Nephron (organoid): Measurements from ENCODE around the gene ZNF80.

Source experiments
- H3K27ac Mint-ChIP-seq, 3 experiments: 2 replicates each; pipeline ENCODE4 v1.8.0; 2020; ENCODE audit warnings: mixed read lengths in 3 of 3, mild to moderate bottlenecking in 2 of 3, moderate library complexity in 1 of 3
- H3K27me3 Mint-ChIP-seq: 2 replicates; pipeline ENCODE4 v1.8.0; 2021; ENCODE audit warnings: low read depth, mild to moderate bottlenecking, moderate library complexity, mixed read lengths
- H3K36me3 Mint-ChIP-seq: 2 replicates; pipeline ENCODE4 v1.8.0; 2020; ENCODE audit warnings: low read depth, mixed read lengths
- H3K4me1 Mint-ChIP-seq: 2 replicates; pipeline ENCODE4 v1.8.0; 2020; ENCODE audit warnings: mixed read lengths
- H3K4me3 Mint-ChIP-seq, 3 experiments: 2 replicates each; pipeline ENCODE4 v1.8.0; 2020; ENCODE audit warnings: mild to moderate bottlenecking in 3 of 3, mixed read lengths in 3 of 3, moderate library complexity in 2 of 3
- H3K9me3 Mint-ChIP-seq: 2 replicates; pipeline ENCODE4 v1.8.0; 2020; ENCODE audit warnings: mixed read lengths
- CTCF ChIP-seq, 3 experiments: fragments of 200-600 bp; sonication (generic); IDR thresholded peaks; one replicate each; pipeline ENCODE4 v1.5.0; 2021; ENCODE audit warnings: antibody characterized with exemption in 3 of 3; ENCODE audit not compliant: unreplicated experiment in 3 of 3

The ZNF80 gene

GRCh38 chr3:114226313-114226712 is 11.1 kb downstream of the ZNF80 start:
- Mint-ChIP-seq H3K27me3 (peaks cover 5% of the 10 kb centered on the region), H3K4me3 (no peak overlapping the region), H3K27ac (no peak overlapping the region), H3K36me3 (no peaks in the 10 kb centered on the region), H3K9me3 (peaks cover 12% of the 10 kb centered on the region), H3K4me1 (no peaks in the 10 kb centered on the region)
- TF ChIP-seq CTCF (IDR thresholded peaks at IDR 0.05; ENCODE audit: unreplicated experiment in 3 of 3): no peak

GRCh38 chr3:114223143-114223542 is 14.2 kb downstream of the ZNF80 start:
- H3K4me3 Mint-ChIP-seq: no peak overlapping the region
- no peak for TF ChIP-seq CTCF (IDR thresholded peaks at IDR 0.05; ENCODE audit: unreplicated experiment in 3 of 3)
- no peaks in the 10 kb centered on the region for H3K36me3 Mint-ChIP-seq
- H3K4me1 Mint-ChIP-seq: no peaks in the 10 kb centered on the region
- no peak overlapping the region for H3K27ac Mint-ChIP-seq
- H3K9me3 Mint-ChIP-seq: peaks cover 12% of the 10 kb centered on the region
- H3K27me3 Mint-ChIP-seq: peaks cover 5% of the 10 kb centered on the region

- Mint-ChIP-seq H3K27me3 (peaks cover under 1% of the 10 kb centered on the region), H3K4me1 (no peaks in the 10 kb centered on the region), H3K9me3 (peaks cover 12% of the 10 kb centered on the region), H3K36me3 (no peaks in the 10 kb centered on the region), H3K4me3 (no peak overlapping the region), H3K27ac (no peak overlapping the region)
- no peak for TF ChIP-seq CTCF (IDR thresholded peaks at IDR 0.05; ENCODE audit: unreplicated experiment in 3 of 3)
These were observed 15.5 kb downstream of the ZNF80 start for GRCh38 chr3:114221881-114222264.

- H3K27me3 Mint-ChIP-seq: no peaks in the 10 kb centered on the region
- no peak overlapping the region for H3K4me3 Mint-ChIP-seq
- no peak overlapping the region for H3K27ac Mint-ChIP-seq
- no peak for TF ChIP-seq CTCF (IDR thresholded peaks at IDR 0.05; ENCODE audit: unreplicated experiment in 3 of 3)
- H3K9me3 Mint-ChIP-seq: peaks cover 12% of the 10 kb centered on the region
- no peaks in the 10 kb centered on the region for H3K4me1 Mint-ChIP-seq
- H3K36me3 Mint-ChIP-seq: no peaks in the 10 kb centered on the region
These were observed 16.1 kb downstream of the ZNF80 start for GRCh38 chr3:114221165-114221880.

GRCh38 chr3:114219741-114220140 is 17.6 kb downstream of the ZNF80 start:
- no peak for TF ChIP-seq CTCF (IDR thresholded peaks at IDR 0.05; ENCODE audit: unreplicated experiment in 3 of 3)
- Mint-ChIP-seq H3K9me3 (peaks cover 7% of the 10 kb centered on the region), H3K27me3 (no peaks in the 10 kb centered on the region), H3K27ac (no peak overlapping the region), H3K36me3 (no peaks in the 10 kb centered on the region), H3K4me1 (no peaks in the 10 kb centered on the region), H3K4me3 (no peak overlapping the region)

GRCh38 chr3:114218578-114219185 is 18.7 kb downstream of the ZNF80 start:
- no peak overlapping the region for H3K27ac Mint-ChIP-seq
- peaks cover 3% of the 10 kb centered on the region for H3K9me3 Mint-ChIP-seq
- H3K27me3 Mint-ChIP-seq: no peaks in the 10 kb centered on the region
- H3K4me1 Mint-ChIP-seq: no peaks in the 10 kb centered on the region
- no peak overlapping the region for H3K4me3 Mint-ChIP-seq
- no peak for TF ChIP-seq CTCF (IDR thresholded peaks at IDR 0.05; ENCODE audit: unreplicated experiment in 3 of 3)
- H3K36me3 Mint-ChIP-seq: no peaks in the 10 kb centered on the region
